BLaER1 treated with 17β-estradiol and CSF1 and Interleukin-3, amounts not matched to agents 10 nM and 100 nM (cell line): Measurements from ENCODE around the gene APP.

ENCODE experiments used
- H3K27ac ChIP-seq, 11 experiments: shearing (Covaris generic); formaldehyde crosslinking; 2 replicates each; pipeline ENCODE4 v1.8.1; 2022
- H3K27me3 ChIP-seq, 11 experiments: shearing (Covaris generic); formaldehyde crosslinking; 2 replicates each; pipeline ENCODE4 v1.8.1; 2022
- H3K36me3 ChIP-seq, 11 experiments: shearing (Covaris generic); formaldehyde crosslinking; 2 replicates each; pipeline ENCODE4 v1.8.1; 2022
- H3K4me1 ChIP-seq, 10 experiments: shearing (Covaris generic); formaldehyde crosslinking; 2 replicates each; pipeline ENCODE4 v1.8.1; 2022
- H3K4me2 ChIP-seq, 11 experiments: shearing (Covaris generic); formaldehyde crosslinking; 2 replicates each; pipeline ENCODE4 v1.8.1; 2022
- H3K4me3 ChIP-seq, 10 experiments: shearing (Covaris generic); formaldehyde crosslinking; 2 replicates each; pipeline ENCODE4 v1.8.1; 2022
- H3K9ac ChIP-seq, 11 experiments: shearing (Covaris generic); formaldehyde crosslinking; 2 replicates each; pipeline ENCODE4 v1.8.1; 2022
- H3K9me3 ChIP-seq, 11 experiments: shearing (Covaris generic); formaldehyde crosslinking; replicated peaks in 1 of 11; 2 replicates each; pipeline ENCODE4 v1.8.1; 2022
- H4K20me1 ChIP-seq, 11 experiments: shearing (Covaris generic); formaldehyde crosslinking; 2 replicates each; pipeline ENCODE4 v1.8.1; 2022
- Cebpa-rat ChIP-seq, 11 experiments: shearing (Covaris generic); IDR thresholded peaks; 2 replicates each; pipeline ENCODE4 v1.8.1; 2022

APP gene

DNA sequence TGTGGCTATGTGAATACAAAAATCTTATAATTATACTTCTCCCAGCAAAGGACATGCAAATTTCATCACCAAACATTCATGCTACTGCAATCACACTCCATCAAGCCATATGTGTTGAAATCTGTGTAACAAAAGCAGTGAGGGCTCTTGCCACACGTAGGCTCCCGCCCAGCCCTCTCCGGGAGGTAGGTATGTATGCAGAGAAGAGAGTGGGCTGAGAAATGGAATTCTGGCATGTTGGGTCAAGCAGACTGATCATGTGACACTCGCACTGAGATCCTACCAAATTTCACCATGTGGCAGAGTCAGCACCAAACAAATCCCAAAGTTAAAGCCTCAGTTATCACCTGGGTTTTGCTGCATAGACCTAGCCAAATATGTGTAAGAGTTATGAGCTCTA lies 49.7 kb downstream of the APP start:
- H4K20me1 ChIP-seq, result peaks cover 13 to 99% (median 81%) of the 10 kb centered on the region in 11 experiments; a peak in 21 of 22 replicates
- no peak overlapping the region for H3K9ac ChIP-seq
- H3K9me3 ChIP-seq, result no peaks in the 10 kb centered on the region
- no peak overlapping the region for H3K4me3 ChIP-seq
- H3K4me1 ChIP-seq, result peaks cover 16 to 38% (median 20%) of the 10 kb centered on the region in 10 experiments
- no peak overlapping the region for H3K27ac ChIP-seq
- H3K4me2 ChIP-seq, result no peak overlapping the region
- no peaks in the 10 kb centered on the region for H3K27me3 ChIP-seq
- TF ChIP-seq Cebpa-rat (IDR thresholded peaks at IDR 0.05), result 0 out of 22 replicates have a peak, but pooled peaks of 1 of the 11 experiments have one; percentile 8
- peaks cover 0 to 46% (median 13%) of the 10 kb centered on the region in 11 experiments; a peak in 16 of 22 replicates for H3K36me3 ChIP-seq

DNA sequence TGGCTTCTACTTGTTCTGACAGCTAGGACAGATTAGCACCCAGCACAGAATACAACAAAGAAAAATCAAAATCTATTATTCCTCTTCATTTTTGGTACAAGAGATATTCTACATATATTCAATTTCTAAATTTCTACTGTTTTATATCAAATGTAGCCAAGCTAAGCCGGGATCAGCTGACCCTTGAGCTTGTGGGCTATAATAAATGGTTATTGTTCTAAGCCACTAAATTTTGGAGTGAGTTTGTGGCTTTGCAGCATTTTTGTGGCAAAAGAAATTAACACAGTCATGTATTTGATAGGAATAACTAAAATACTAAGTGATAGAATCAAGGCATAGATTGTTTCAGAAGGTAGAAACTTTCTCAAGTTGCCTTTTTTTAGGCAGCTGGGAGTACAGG lies 50.7 kb downstream of the APP start:
- Histone ChIP-seq H3K27ac (no peak overlapping the region), H3K4me2 (no peak overlapping the region), H3K4me1 (peaks cover 16 to 33% (median 23%) of the 10 kb centered on the region in 10 experiments), H4K20me1 (peaks cover 5 to 99% (median 78%) of the 10 kb centered on the region in 11 experiments), H3K4me3 (no peak overlapping the region), H3K9me3 (no peaks in the 10 kb centered on the region), H3K27me3 (no peaks in the 10 kb centered on the region), H3K9ac (no peak overlapping the region), H3K36me3 (peaks cover 0 to 37% (median 13%) of the 10 kb centered on the region in 11 experiments; a peak in 10 of 22 replicates)
- no peak for TF ChIP-seq Cebpa-rat (IDR thresholded peaks at IDR 0.05)

DNA sequence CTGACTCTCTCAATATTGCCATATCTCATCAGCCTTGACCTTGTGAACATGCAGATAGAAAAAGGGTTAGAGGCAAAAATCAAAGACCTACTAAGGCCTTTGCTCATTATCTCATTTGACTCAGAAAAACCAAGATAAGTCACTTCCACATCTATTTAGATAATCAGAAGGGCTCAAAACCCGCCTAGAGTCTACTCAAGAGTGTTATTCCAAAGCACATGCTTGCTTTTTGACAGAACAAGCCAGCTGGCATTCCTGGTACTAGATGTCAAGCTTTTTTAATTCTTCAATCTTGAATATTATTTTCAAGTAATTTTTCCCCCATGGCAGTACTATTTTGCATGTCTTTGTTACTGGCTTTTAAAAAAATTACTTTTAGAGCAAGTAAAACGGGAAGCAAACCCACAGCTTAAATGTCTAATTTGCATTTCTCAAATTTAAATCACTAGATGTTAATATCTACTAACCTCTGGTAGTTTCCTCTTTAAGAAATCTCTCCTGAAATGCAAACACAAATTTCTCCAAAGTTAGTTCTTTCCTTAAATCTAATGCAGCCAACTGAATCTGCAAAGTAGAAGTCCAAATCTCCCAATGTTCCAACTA lies 51.5 kb downstream of the APP start:
- Histone ChIP-seq H3K4me2 (peak overlapping the region in 1 of 11 experiments; percentile 35; a peak in 1 of 22 replicates), H3K4me1 (peaks cover 16 to 28% (median 23%) of the 10 kb centered on the region in 10 experiments), H3K27ac (no peak overlapping the region), H4K20me1 (peaks cover 4 to 99% (median 77%) of the 10 kb centered on the region in 11 experiments; a peak in 21 of 22 replicates), H3K36me3 (peaks cover 0 to 37% (median 22%) of the 10 kb centered on the region in 11 experiments; a peak in 11 of 22 replicates), H3K9ac (no peak overlapping the region), H3K4me3 (no peak overlapping the region), H3K27me3 (no peaks in the 10 kb centered on the region), H3K9me3 (no peaks in the 10 kb centered on the region)
- no peak for TF ChIP-seq Cebpa-rat (IDR thresholded peaks at IDR 0.05)

DNA sequence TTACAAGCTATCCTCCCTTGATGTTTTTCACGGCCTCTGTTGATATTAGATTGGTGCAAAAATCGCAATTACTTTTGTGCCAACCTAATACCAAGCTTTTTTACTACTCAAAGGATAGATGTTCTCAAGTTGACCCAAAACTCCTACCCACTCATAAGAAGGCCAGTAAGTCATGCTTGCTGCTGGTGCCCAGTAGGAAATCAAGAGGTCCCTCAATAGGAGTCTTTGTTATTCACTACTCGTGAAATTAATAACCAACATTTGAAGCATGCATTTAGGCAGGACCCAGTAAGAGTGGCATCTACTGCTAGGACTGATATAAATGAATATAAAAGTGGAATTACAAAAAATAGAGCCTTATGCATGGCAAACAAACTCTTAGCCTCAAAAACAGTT lies 52.6 kb downstream of the APP start:
- H3K4me2 ChIP-seq, result peak overlapping the region in 4 of 11 experiments; percentile 6 to 27 (median 12); a peak in 1 of 22 replicates
- H3K27me3 ChIP-seq, result no peaks in the 10 kb centered on the region
- no peak overlapping the region for H3K27ac ChIP-seq
- peaks cover 16 to 28% (median 23%) of the 10 kb centered on the region in 10 experiments for H3K4me1 ChIP-seq
- H3K9me3 ChIP-seq, result no peaks in the 10 kb centered on the region
- no peak overlapping the region for H3K4me3 ChIP-seq
- H4K20me1 ChIP-seq, result peaks cover 4 to 99% (median 77%) of the 10 kb centered on the region in 11 experiments; a peak in 20 of 22 replicates
- H3K36me3 ChIP-seq, result peaks cover 0 to 47% (median 25%) of the 10 kb centered on the region in 11 experiments; a peak in 13 of 22 replicates
- H3K9ac ChIP-seq, result no peak overlapping the region
- TF ChIP-seq Cebpa-rat (IDR thresholded peaks at IDR 0.05), result no peak

DNA sequence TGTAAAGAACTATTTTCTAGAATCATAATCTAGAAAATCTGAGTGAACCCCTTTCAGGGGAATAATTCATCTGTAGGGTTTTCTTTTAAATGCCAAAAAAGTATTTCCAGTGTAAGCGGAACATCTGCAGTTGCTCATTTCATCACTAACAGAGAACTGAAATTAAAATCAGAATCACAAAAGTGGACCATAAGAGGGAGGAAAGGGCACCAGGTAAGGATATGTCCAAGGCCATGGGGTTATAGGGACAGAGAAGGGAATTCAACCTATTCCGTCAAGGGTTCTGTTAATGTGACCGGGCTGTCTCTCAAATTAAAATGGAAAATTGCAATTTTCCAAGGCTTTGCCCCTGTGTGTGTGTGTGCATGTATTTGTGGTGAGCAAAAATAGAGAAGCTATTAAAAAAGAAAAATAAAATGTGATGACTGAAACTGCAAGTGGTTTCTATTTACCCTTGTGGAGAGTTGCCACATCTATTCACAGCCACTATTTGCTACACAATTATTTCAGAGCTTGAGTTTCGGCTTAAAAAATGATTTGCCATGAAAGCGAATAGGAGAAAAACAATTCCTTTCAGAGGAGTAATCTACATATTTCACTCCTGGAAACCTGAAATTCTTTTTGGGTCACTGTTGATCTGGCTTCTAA lies 53.1 kb downstream of the APP start:
- Histone ChIP-seq H4K20me1 (peaks cover 4 to 99% (median 83%) of the 10 kb centered on the region in 11 experiments; a peak in 20 of 22 replicates), H3K4me2 (peak overlapping the region in 7 of 11 experiments; percentile 6 to 36 (median 26); a peak in 5 of 22 replicates), H3K4me3 (no peak overlapping the region), H3K27me3 (no peaks in the 10 kb centered on the region), H3K4me1 (peaks cover 16 to 28% (median 23%) of the 10 kb centered on the region in 10 experiments), H3K9ac (no peak overlapping the region), H3K27ac (no peak overlapping the region), H3K9me3 (no peaks in the 10 kb centered on the region), H3K36me3 (peaks cover 2 to 52% (median 28%) of the 10 kb centered on the region in 11 experiments; a peak in 18 of 22 replicates)
- TF ChIP-seq Cebpa-rat (IDR thresholded peaks at IDR 0.05), result no peak

DNA sequence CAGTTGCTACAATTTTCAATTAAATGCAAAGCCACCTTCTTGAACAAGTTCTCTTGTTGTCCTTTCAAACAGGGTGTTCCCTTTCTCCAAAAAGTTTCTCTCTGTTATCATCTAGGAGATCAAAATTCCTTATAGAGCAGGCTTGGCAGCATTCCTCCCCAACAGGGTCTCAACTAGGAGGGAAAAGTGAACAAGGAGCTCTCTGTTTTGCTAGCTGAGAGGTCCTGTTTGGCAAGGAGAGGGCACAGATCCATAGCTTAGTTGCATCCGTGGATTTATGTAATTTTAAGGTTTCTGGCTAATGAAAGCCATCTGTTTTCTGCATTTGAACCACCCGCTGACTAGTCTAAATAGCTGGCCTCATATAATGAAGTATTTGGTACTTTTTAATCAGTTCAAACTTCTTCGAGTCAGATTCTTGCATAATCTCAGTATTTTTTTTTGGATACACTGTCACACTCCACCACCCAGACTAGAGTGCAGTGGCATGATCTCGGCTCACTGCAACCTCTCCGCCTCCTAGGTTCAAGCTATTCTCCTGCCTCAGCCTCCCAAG lies 54.0 kb downstream of the APP start:
- H3K36me3 ChIP-seq, result peaks cover 11 to 52% (median 33%) of the 10 kb centered on the region in 11 experiments
- 0 out of 22 replicates have a peak overlapping the region, but pooled peaks of 1 of the 11 experiments have one; percentile 25 for H3K27ac ChIP-seq
- H3K9me3 ChIP-seq, result no peaks in the 10 kb centered on the region
- TF ChIP-seq Cebpa-rat (IDR thresholded peaks at IDR 0.05), result no peak
- no peaks in the 10 kb centered on the region for H3K27me3 ChIP-seq
- H4K20me1 ChIP-seq, result peaks cover 4 to 98% (median 80%) of the 10 kb centered on the region in 11 experiments; a peak in 20 of 22 replicates
- peaks cover 16 to 28% (median 23%) of the 10 kb centered on the region in 10 experiments for H3K4me1 ChIP-seq
- H3K9ac ChIP-seq, result no peak overlapping the region
- peak overlapping the region in 9 of 11 experiments; percentile 2 to 36 (median 26); a peak in 11 of 22 replicates for H3K4me2 ChIP-seq
- H3K4me3 ChIP-seq, result no peak overlapping the region

DNA sequence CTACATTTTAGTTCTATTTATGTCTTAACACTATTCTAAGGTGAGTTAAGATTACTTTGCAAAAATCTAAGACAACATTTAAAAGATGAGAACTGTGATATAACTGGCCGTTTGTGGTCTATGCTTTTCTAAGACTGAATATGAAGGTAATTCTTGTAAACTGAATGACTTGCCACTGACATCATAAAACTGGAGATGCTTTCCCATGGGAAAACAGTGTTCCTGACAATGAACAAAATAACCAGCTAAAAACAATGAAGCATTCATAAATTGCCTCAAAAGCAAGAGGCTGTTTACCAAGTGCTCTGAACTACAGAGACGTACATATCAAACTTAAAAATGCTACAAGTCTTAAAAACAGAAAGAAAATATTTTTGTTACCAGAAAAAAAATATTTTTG lies 54.7 kb downstream of the APP start:
- H3K4me2 ChIP-seq, result peak overlapping the region in 4 of 11 experiments; percentile 16 to 36 (median 30); a peak in 8 of 22 replicates
- no peak overlapping the region for H3K27ac ChIP-seq
- no peak for TF ChIP-seq Cebpa-rat (IDR thresholded peaks at IDR 0.05)
- no peak overlapping the region for H3K4me3 ChIP-seq
- H3K36me3 ChIP-seq, result peaks cover 17 to 54% (median 38%) of the 10 kb centered on the region in 11 experiments
- H3K4me1 ChIP-seq, result peaks cover 16 to 28% (median 23%) of the 10 kb centered on the region in 10 experiments
- no peaks in the 10 kb centered on the region for H3K27me3 ChIP-seq
- H3K9me3 ChIP-seq, result no peaks in the 10 kb centered on the region
- H4K20me1 ChIP-seq, result peaks cover 4 to 94% (median 74%) of the 10 kb centered on the region in 11 experiments; a peak in 20 of 22 replicates
- no peak overlapping the region for H3K9ac ChIP-seq

DNA sequence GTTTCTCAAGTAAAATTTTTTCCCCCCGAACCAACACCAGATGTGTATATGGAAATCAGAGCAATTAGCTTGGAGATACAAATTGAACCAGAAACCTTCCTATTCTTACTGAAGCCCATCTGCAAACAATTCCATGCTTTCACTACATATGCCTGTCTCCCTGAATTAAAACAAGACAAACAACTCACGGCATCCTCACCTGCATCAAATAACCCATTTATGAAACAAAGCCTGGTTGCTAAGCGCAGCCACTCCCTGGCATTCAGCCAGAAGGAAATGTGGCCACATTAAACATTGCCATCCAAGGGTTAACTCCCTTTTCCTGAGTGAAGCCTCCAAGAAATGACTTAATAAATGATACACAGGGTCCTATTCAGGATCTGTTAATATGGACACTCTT lies 55.3 kb downstream of the APP start:
- no peak overlapping the region for H3K27ac ChIP-seq
- no peak for TF ChIP-seq Cebpa-rat (IDR thresholded peaks at IDR 0.05)
- H3K4me1 ChIP-seq, result peaks cover 16 to 28% (median 23%) of the 10 kb centered on the region in 10 experiments
- no peak overlapping the region for H3K9ac ChIP-seq
- H3K4me2 ChIP-seq, result peak overlapping the region in 2 of 11 experiments; percentile 7 to 25; a peak in 2 of 22 replicates
- H3K9me3 ChIP-seq, result no peaks in the 10 kb centered on the region
- H3K4me3 ChIP-seq, result no peak overlapping the region
- no peaks in the 10 kb centered on the region for H3K27me3 ChIP-seq
- peaks cover 4 to 88% (median 71%) of the 10 kb centered on the region in 11 experiments; a peak in 20 of 22 replicates for H4K20me1 ChIP-seq
- H3K36me3 ChIP-seq, result peaks cover 22 to 60% (median 38%) of the 10 kb centered on the region in 11 experiments
